Activated CD8-positive, alpha-beta memory T cell treated with anti-CD3 and anti-CD28 coated beads for 4 hours (primary cell): ENCODE measurements around the gene IRF7.
A peak's percentile ranks its signal among the peaks of the same experiment; 100 is the strongest.

Source experiments
- DNase-seq, 2 donors: peaks; one replicate each; pipeline ENCODE4 v3.0.0-alpha.2; 2020; ENCODE audit warnings: low read depth in 2 of 2

The IRF7 gene

GRCh38 chr11:620935-621814, 5.4 kb upstream of the IRF7 start:
- DNase-seq = no peak

GRCh38 chr11:620201-620600, 4.5 kb upstream of the IRF7 start:
- DNase-seq = no peak

- no peak for DNase-seq
These were observed 3.9 kb upstream of the IRF7 start for GRCh38 chr11:619628-620050.

- no peak for DNase-seq
These were observed 3.3 kb upstream of the IRF7 start for GRCh38 chr11:618856-619627.

GRCh38 chr11:617912-618682, 2.3 kb upstream of the IRF7 start:
- no peak for DNase-seq

- DNase-seq = no peak
These were observed 1.6 kb upstream of the IRF7 start for GRCh38 chr11:617199-617911.

GRCh38 chr11:616320-617198, 809 bp upstream of the IRF7 start:
- no peak for DNase-seq

- no peak for DNase-seq
These were observed 887 bp downstream of the IRF7 start for GRCh38 chr11:614623-615503.

- DNase-seq = no peak
These were observed 1.6 kb downstream of the IRF7 start for GRCh38 chr11:614021-614622.

GRCh38 chr11:613369-613968, 2.3 kb downstream of the IRF7 start:
- peak; percentile 69 to 74 for DNase-seq

- no peak for DNase-seq
These were observed 2.8 kb downstream of the IRF7 start for GRCh38 chr11:612961-613300.

GRCh38 chr11:612201-612960, 3.4 kb downstream of the IRF7 start:
- DNase-seq = no peak

GRCh38 chr11:611001-611996, 4.5 kb downstream of the IRF7 start:
- DNase-seq = no peak

GRCh38 chr11:610146-610801, 5.5 kb downstream of the IRF7 start:
- no peak for DNase-seq

- no peak for DNase-seq
These were observed 6.4 kb downstream of the IRF7 start for GRCh38 chr11:609341-609811.

GRCh38 chr11:608791-609251, 6.9 kb downstream of the IRF7 start:
- DNase-seq = no peak
